WTC11 (cell line): ENCODE results near the gene CLSTN2.

ENCODE experiments used
- CREM ChIP-seq: sonication (generic); formaldehyde crosslinking; IDR thresholded peaks from 2 replicates; pipeline ENCODE4 v1.8.1; 2022; ENCODE audit warnings: mild to moderate bottlenecking, missing genetic modification reagents, moderate library complexity
- CTCF ChIP-seq: fragments of 200-600 bp; IDR thresholded peaks from 2 replicates; pipeline ENCODE4 v1.8.0; 2022; ENCODE audit warnings: antibody characterized with exemption
- IRF1 ChIP-seq: sonication (generic); formaldehyde crosslinking; IDR thresholded peaks from 2 replicates; pipeline ENCODE4 v1.8.0; 2023; ENCODE audit warnings: missing genetic modification reagents
- MAX ChIP-seq: sonication (generic); formaldehyde crosslinking; IDR thresholded peaks from 2 replicates; pipeline ENCODE4 v1.8.0; 2022; ENCODE audit warnings: mild to moderate bottlenecking, missing genetic modification reagents
- NFYB ChIP-seq: sonication (generic); formaldehyde crosslinking; conservative IDR thresholded peaks from 2 replicates; pipeline ENCODE4 v1.8.0; 2022; ENCODE audit warnings: low read depth, missing genetic modification reagents
- SMAD4 ChIP-seq: sonication (generic); formaldehyde crosslinking; IDR thresholded peaks from 2 replicates; pipeline ENCODE4 v1.8.0; 2022; ENCODE audit warnings: mild to moderate bottlenecking, missing genetic modification reagents
- SP1 ChIP-seq: sonication (generic); formaldehyde crosslinking; conservative IDR thresholded peaks from 2 replicates; pipeline ENCODE4 v1.8.1; 2022; ENCODE audit warnings: missing genetic modification reagents
- TEAD4 ChIP-seq: sonication (generic); formaldehyde crosslinking; IDR thresholded peaks from 2 replicates; pipeline ENCODE4 v1.8.0; 2022; ENCODE audit warnings: mild to moderate bottlenecking, missing genetic modification reagents
- USF2 ChIP-seq: sonication (generic); formaldehyde crosslinking; IDR thresholded peaks from 2 replicates; pipeline ENCODE4 v1.8.1; 2023; ENCODE audit warnings: mild to moderate bottlenecking, missing genetic modification reagents, moderate library complexity
- ZNF317 ChIP-seq: sonication (generic); formaldehyde crosslinking; IDR thresholded peaks from 2 replicates; pipeline ENCODE4 v1.8.1; 2023; ENCODE audit warnings: low read depth, mild to moderate bottlenecking, moderate library complexity, missing genetic modification reagents, borderline replicate concordance

- TF ChIP-seq IRF1 (CRISPR knock-in tag) (no peak), SP1 (CRISPR knock-in tag) (no peak), TEAD4 (CRISPR knock-in tag) (no peak), CTCF (no peak), SMAD4 (CRISPR knock-in tag) (no peak), USF2 (CRISPR knock-in tag) (no peak), CREM (CRISPR knock-in tag) (no peak), ZNF317 (CRISPR knock-in tag) (no peak), MAX (CRISPR knock-in tag) (no peak), NFYB (CRISPR knock-in tag) (no peak)
These were observed 272.6 kb downstream of the CLSTN2 start for GRCh38 chr3:140207541-140207940.
